Neural cell (in vitro differentiated cells): Measurements from ENCODE around the gene PTPRG. TPM values are rescaled to one million over a fixed set of nuclear protein-coding genes. Genes with fewer than 3 reads are reported as not detected.

Experiments
- H2AFZ ChIP-seq: fragments of 200-600, 300-800 bp; sonication (generic), shearing (Covaris generic); 2 replicates; pipeline ENCODE4 v1.6.0; 2014; ENCODE audit warnings: low read depth, mild to moderate bottlenecking, antibody characterized with exemption, low read length, moderate library complexity
- H3F3A ChIP-seq: fragments of 200-600 bp; shearing (Covaris generic); 2 replicates; pipeline ENCODE4 v1.6.1; 2016; ENCODE audit warnings: mild to moderate bottlenecking, moderate library complexity, mixed read lengths, antibody characterized with exemption, low read length; ENCODE audit not compliant: insufficient read depth, poor library complexity, severe bottlenecking
- H3K27ac ChIP-seq: fragments of 200-600, 300-800 bp; sonication (generic), shearing (Covaris generic); 2 replicates; pipeline ENCODE4 v1.5.1; 2014; ENCODE audit warnings: mild to moderate bottlenecking, low read length, moderate library complexity
- H3K27me3 ChIP-seq: fragments of 300-800, 200-600 bp; sonication (generic), shearing (Covaris generic); 2 replicates; pipeline ENCODE4 v1.6.0; 2014; ENCODE audit warnings: mild to moderate bottlenecking, low read depth, low read length, moderate library complexity; ENCODE audit not compliant: insufficient read depth
- H3K36me3 ChIP-seq: fragments of 300-800, 200-600 bp; sonication (generic), shearing (Covaris generic); 2 replicates; pipeline ENCODE4 v1.5.1; 2014; ENCODE audit warnings: mild to moderate bottlenecking, antibody characterized with exemption, low read length, moderate library complexity; ENCODE audit not compliant: insufficient read depth
- H3K4me2 ChIP-seq: fragments of 300-800, 200-600 bp; sonication (generic), shearing (Covaris generic); 2 replicates; pipeline ENCODE4 v1.6.0; 2014; ENCODE audit warnings: mild to moderate bottlenecking, low read length
- H3K4me3 ChIP-seq: fragments of 300-800, 200-600 bp; sonication (generic), shearing (Covaris generic); 2 replicates; pipeline ENCODE4 v1.5.1; 2014; ENCODE audit warnings: mild to moderate bottlenecking, low read length, moderate library complexity
- H3K79me2 ChIP-seq: fragments of 200-600 bp; shearing (Covaris generic); replicated peaks from 2 replicates; pipeline ENCODE4 v1.6.0; 2014; ENCODE audit warnings: mild to moderate bottlenecking, low read length, moderate library complexity; ENCODE audit not compliant: insufficient read depth
- H3K9ac ChIP-seq: fragments of 300-800, 200-600 bp; sonication (generic), shearing (Covaris generic); 2 replicates; pipeline ENCODE4 v1.6.1; 2016; ENCODE audit warnings: mild to moderate bottlenecking, low read length, mixed read lengths
- H3K9me2 ChIP-seq: fragments of 200-600 bp; shearing (Covaris generic); 2 replicates; pipeline ENCODE4 v1.6.1; 2016; ENCODE audit warnings: mild to moderate bottlenecking, low read length, mixed read lengths; ENCODE audit not compliant: insufficient read depth
- H3K9me3 ChIP-seq: fragments of 200-600, 300-800 bp; sonication (generic), shearing (Covaris generic); 2 replicates; pipeline ENCODE4 v1.6.1; 2016; ENCODE audit warnings: mild to moderate bottlenecking, mixed run types, low read length, moderate library complexity, mixed read lengths
- H4K20me1 ChIP-seq: fragments of 200-600 bp; shearing (Covaris generic); 2 replicates; pipeline ENCODE4 v1.6.1; 2016; ENCODE audit warnings: mild to moderate bottlenecking, mixed run types; ENCODE audit not compliant: insufficient read depth
- CTCF ChIP-seq: fragments of 450-650 bp; IDR thresholded peaks from 2 replicates; pipeline ENCODE4 v1.5.1; 2014; ENCODE audit warnings: antibody characterized with exemption, mild to moderate bottlenecking, moderate library complexity; ENCODE audit not compliant: poor library complexity, severe bottlenecking
- EP300 ChIP-seq: fragments of 450-650 bp; conservative IDR thresholded peaks from 2 replicates; pipeline ENCODE4 v1.6.1; 2014; ENCODE audit warnings: antibody characterized with exemption, mild to moderate bottlenecking, moderate library complexity; ENCODE audit not compliant: poor library complexity, severe bottlenecking
- EZH2 ChIP-seq: fragments of 200-600, 300-800 bp; shearing (Covaris generic), sonication (generic); IDR thresholded peaks from 2 replicates; pipeline ENCODE4 v1.6.1; 2014; ENCODE audit warnings: antibody characterized with exemption, low read length, borderline replicate concordance, mild to moderate bottlenecking; ENCODE audit not compliant: insufficient read depth, poor library complexity, severe bottlenecking
- MXI1 ChIP-seq: fragments of 450-650 bp; conservative IDR thresholded peaks from 2 replicates; pipeline ENCODE4 v1.6.1; 2014; ENCODE audit warnings: antibody characterized with exemption, mild to moderate bottlenecking; ENCODE audit not compliant: poor library complexity, severe bottlenecking
- POLR2AphosphoS5 ChIP-seq: IDR thresholded peaks from 2 replicates; pipeline ENCODE4 v1.6.1; 2012
- RAD21 ChIP-seq: fragments of 450-650 bp; conservative IDR thresholded peaks from 2 replicates; pipeline ENCODE4 v1.6.1; 2014; ENCODE audit warnings: antibody characterized with exemption, mild to moderate bottlenecking, moderate library complexity
- REST ChIP-seq: IDR thresholded peaks from 2 replicates; pipeline ENCODE4 v1.6.1; 2012; ENCODE audit warnings: borderline replicate concordance
- SMC3 ChIP-seq: fragments of 450-650 bp; conservative IDR thresholded peaks from 2 replicates; pipeline ENCODE4 v1.6.1; 2014; ENCODE audit warnings: antibody characterized with exemption, mild to moderate bottlenecking, moderate library complexity; ENCODE audit not compliant: poor library complexity
- TAF1 ChIP-seq: IDR thresholded peaks from 2 replicates; pipeline ENCODE4 v1.6.1; 2012; ENCODE audit warnings: low read depth
- polyA plus RNA-seq: library from polyadenylated mRNA; depleted of rRNA; stranded (reverse); fragments of >200 nt; gene quantifications from 2 replicates; pipeline ENCODE4 v1.2.3, GENCODE V29; 2014

The PTPRG gene
- polyA plus RNA-seq, 1 donor from 2014 or later, result 33.1 TPM

- no peaks in the 10 kb centered on the region for H3K27me3 ChIP-seq
- no peaks in the 10 kb centered on the region for H3F3A ChIP-seq
- H2AFZ ChIP-seq, result no peak overlapping the region
- no peaks in the 10 kb centered on the region for H3K36me3 ChIP-seq
- TF ChIP-seq EP300, result no peak
- TF ChIP-seq CTCF, result no peak
- no peak for TF ChIP-seq MXI1
- no peak for TF ChIP-seq EZH2
- no peak for TF ChIP-seq RAD21
- no peaks in the 10 kb centered on the region for H3K9me3 ChIP-seq
- H3K27ac ChIP-seq, result no peak overlapping the region
- H3K79me2 ChIP-seq, result no peaks in the 10 kb centered on the region
- H4K20me1 ChIP-seq, result no peaks in the 10 kb centered on the region
- H3K9me2 ChIP-seq, result no peaks in the 10 kb centered on the region
- H3K4me3 ChIP-seq, result no peak overlapping the region
- no peak overlapping the region for H3K9ac ChIP-seq
- no peak overlapping the region for H3K4me2 ChIP-seq
These were observed 531.7 kb downstream of the PTPRG start for GRCh38 chr3:62093025-62093424.

DNA sequence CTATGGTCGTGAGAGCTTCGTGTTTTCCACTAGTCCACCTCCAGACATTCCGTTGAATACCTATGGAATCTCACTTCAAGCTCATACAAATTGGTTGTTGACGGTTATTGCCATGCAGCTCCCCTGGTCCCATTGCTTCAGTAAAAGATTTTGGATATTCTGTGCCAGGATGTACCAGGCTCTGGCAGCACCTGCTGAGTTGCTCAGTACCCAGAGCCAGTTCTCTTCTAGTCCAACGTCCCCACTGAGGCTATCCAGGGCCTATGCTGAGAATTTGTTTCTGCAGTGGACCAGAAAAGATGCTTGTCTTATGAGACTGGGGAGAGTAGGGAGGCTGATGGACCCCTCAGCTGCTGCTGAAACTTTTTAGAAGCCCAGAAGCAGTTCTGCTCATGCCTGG, 533.1 kb downstream of the PTPRG start:
- no peak overlapping the region for H2AFZ ChIP-seq
- no peak overlapping the region for H3K4me3 ChIP-seq
- no peaks in the 10 kb centered on the region for H3K79me2 ChIP-seq
- H4K20me1 ChIP-seq, result no peaks in the 10 kb centered on the region
- no peaks in the 10 kb centered on the region for H3F3A ChIP-seq
- H3K9me2 ChIP-seq, result no peaks in the 10 kb centered on the region
- no peaks in the 10 kb centered on the region for H3K36me3 ChIP-seq
- no peaks in the 10 kb centered on the region for H3K9me3 ChIP-seq
- H3K4me2 ChIP-seq, result no peak overlapping the region
- H3K27ac ChIP-seq, result no peak overlapping the region
- no peak overlapping the region for H3K9ac ChIP-seq
- TF ChIP-seq REST (no peak), POLR2AphosphoS5 (no peak), CTCF (no peak), MXI1 (no peak), EP300 (no peak), TAF1 (no peak), EZH2 (no peak), SMC3 (no peak), RAD21 (no peak)
- H3K27me3 ChIP-seq, result no peaks in the 10 kb centered on the region
